GM18519 (cell line): ENCODE results near the gene FOXD1.
"Not testable (repeated sequence)": the region's sequence is repeated elsewhere in the genome, so short reads cannot be mapped to it uniquely, and the experiment has no call there.

Experiments
- ATAC-seq: cut with Tn5 transposase; IDR thresholded peaks from one replicate; pipeline ENCODE4 v1.9.1; 2021; ENCODE audit warnings: mild to moderate bottlenecking, moderate library complexity; ENCODE audit not compliant: unreplicated experiment, low FRiP score

The FOXD1 gene

DNA sequence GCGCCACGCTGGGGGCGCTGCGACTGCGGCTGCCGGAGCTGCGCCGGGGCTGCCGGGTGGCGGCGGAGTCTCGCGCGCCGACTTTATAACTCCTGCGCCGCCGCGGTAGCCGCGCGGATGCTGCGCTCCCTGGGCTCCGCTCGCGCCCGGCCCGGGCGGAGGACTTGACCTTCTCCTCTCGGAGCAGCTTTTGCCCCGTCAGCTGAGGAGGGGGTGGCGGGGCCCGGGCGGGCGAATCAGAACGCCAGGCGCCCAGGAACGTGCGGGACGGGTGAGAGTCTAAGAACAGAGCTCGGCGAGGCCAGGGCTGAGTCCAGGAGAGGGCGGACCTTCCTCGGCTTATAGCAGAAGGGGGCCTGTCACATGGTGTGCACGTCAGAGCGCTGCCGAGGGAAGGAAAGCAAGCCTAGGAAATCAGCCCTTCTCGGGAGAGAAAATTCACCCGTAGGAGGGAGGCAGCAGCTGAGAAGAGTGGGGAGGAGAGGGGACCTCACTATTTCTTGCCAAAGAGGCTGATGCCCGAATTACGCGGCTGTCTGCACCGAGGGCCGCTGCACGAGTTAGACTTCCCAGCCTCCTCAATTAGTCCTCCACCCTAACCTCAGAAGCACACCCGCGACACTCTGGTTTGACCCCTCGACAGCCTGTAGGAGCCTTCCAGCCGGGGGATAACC, at the start of gene FOXD1:
TSS of gene FOXD1 (minus strand) at position 315 of the 674 bp plus-strand sequence. CDS start 415 bp downstream, outside the sequence.
- ATAC-seq: no peak

- no peak for ATAC-seq
Measured at GRCh38 chr5:73497497-73498056, 49.0 kb upstream of the FOXD1 start.

DNA sequence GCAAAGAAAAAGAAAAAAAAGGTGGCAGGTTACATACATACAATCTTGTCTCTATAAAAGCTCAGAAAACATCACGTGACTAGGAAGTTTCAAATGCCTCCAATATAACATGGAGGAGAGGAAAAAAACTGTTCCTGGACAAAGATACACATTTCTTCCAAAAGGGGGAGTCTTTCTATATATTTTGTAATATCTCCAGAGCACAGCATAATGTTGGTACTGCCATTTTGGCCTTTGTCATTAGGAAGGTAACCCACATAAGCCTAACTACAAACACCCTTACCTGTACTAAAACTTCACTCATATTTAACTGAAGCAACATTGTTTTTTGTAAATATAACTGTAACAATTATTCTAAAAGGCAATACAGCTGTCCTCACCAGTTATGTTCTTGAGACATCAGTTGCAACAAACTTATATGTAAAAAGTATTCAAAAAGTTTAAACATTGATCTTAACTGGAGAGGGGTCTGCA, 48.4 kb upstream of the FOXD1 start:
- ATAC-seq: no peak

- ATAC-seq: no peak
Measured at GRCh38 chr5:73495772-73496335, 47.3 kb upstream of the FOXD1 start.

- ATAC-seq: no peak
Measured at GRCh38 chr5:73494721-73495120, 46.1 kb upstream of the FOXD1 start.

DNA sequence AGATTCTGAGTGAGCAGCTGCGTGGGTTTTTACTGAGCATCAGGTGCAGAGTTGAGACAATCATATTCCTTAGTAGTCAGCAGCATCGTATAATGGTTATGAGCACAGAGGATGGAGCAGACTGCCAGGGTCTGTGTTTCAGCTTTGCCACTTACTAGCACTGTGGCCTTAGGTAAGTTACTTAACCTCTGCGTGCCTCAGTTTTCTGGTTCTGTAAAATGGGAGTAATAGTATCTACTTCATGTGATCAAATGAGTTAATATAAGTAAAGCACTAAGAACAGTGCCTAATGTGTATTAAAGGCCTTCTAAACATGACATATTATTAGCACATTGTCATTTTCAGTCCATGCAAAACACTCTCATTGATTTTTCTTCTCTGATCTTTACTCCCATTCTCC, 44.8 kb upstream of the FOXD1 start:
- no peak for ATAC-seq

- no peak for ATAC-seq
Measured at GRCh38 chr5:73491155-73491554, 42.6 kb upstream of the FOXD1 start.

DNA sequence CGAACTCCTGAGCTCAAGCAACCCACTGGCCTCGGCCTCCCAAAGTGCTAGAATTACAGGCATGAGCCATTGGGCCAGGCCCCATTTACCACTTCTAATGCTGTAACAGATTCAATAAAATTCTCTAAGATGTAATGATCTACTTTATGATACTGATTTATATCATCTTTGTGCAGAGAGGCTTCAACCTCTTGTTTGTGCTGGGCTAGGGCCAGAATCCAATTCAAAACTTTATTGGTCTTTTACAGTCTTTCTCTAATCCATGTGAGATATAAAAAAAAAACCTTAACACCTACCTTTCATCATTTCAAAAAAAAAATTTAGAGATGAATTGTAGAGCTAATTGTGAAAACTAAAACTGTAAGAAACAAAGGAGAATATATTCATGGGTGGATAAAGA, 41.5 kb upstream of the FOXD1 start:
- no peak for ATAC-seq

DNA sequence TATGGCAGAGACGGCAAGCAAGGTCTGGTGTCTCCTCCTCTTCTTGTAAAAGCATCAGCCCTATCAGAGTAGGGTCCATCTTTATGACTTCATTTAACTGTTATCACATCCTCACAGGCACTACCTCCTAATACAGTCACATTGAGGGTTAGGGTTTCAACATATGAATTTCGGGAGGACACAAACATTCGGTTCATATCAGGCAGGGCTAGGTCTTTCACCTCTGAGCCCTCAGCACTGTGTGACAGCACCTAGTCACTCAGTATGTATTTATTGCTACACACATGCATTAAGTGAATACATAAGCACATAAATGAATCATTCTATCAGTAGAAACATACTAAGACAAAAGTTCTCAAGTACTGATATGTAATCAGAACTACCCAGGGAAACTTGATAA, 40.2 kb upstream of the FOXD1 start:
- ATAC-seq: no peak

- no peak for ATAC-seq
Measured at GRCh38 chr5:73487815-73488214, 39.2 kb upstream of the FOXD1 start.

DNA sequence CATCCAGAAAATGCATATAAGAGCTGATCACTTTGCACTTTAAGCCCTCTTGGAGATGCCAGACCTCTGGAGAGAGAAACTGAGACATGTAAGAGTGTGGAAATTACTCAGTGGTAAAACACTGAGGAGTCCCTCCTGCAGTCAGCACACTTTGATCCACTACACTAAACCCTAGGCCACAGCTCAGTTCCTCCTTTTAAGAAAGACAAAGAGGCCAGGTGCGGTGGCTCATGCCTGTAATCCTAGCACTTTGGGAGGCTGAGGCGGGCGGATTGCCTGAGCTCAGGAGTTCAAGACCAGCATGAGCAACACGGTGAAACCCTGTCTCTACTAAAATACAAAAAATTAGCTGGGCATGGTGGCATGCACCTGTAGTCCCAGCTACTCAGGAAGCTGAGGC, 38.7 kb upstream of the FOXD1 start:
- ATAC-seq: not testable (repeated sequence)

- no peak for ATAC-seq
Measured at GRCh38 chr5:73486119-73486899, 37.7 kb upstream of the FOXD1 start.

- no peak for ATAC-seq
Measured at GRCh38 chr5:73485715-73486114, 37.1 kb upstream of the FOXD1 start.

- ATAC-seq: no peak
Measured at GRCh38 chr5:73484511-73484910, 35.9 kb upstream of the FOXD1 start.

DNA sequence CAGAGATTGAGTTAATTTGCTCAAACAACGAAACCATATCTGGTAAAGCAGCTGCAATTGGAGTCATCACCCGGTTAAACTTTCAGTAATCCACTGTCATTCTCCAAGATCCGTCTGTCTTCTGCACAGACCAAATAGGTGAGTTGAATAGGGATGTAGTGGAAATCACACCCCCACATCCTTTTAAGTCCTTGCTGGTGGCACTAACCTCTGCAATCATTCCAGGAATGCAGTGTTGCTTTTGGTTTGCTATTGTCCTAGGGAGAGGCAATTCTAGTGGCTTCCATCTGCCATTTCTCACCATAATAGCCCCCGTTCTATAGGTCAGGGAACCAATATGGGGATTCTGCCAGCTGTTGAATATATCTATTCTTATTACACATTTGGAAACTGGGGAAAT, 35.1 kb upstream of the FOXD1 start:
- no peak for ATAC-seq

- no peak for ATAC-seq
Measured at GRCh38 chr5:73482383-73483136, 34.0 kb upstream of the FOXD1 start.

- no peak for ATAC-seq
Measured at GRCh38 chr5:73480500-73480899, 31.9 kb upstream of the FOXD1 start.

- no peak for ATAC-seq
Measured at GRCh38 chr5:73472116-73472515, 23.5 kb upstream of the FOXD1 start.

DNA sequence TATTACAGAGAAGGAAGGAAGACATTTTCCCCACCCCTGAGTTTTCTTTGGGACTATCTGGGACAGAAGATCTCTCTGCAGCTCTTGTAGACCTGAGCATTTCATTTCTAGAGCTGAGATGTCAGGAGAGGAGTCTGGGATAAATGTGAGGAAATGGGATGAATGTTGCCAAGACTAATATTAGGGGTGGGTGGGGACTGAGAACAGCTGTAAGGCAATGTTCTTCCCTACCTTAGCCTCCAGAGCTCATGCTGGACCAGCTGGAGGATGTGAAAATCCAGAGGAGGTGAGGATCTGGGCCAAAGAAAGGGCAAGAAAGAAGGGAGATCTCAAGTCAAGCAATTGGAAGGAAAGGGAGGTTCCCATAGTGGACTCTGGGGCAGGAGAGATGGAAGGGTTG, 23.1 kb upstream of the FOXD1 start:
- no peak for ATAC-seq

DNA sequence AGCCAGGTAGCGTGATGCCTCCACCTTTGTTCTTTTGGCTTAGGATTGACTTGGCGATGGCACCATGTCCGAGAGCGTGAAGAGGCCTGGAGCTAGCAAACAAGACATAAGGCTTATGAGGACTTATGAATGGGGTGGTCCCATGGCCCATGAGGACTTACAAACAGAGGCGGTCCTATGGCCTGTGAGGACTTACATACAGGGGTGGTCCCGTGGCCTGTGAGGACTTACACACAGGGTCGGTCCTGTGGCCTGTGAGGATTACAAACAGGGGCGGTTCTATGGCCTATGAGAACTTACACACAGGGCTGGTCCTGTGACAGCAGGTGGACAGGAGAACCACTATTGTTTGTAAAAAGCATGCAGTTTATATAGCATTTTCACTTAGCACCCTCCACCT, 21.3 kb upstream of the FOXD1 start:
- ATAC-seq: no peak

DNA sequence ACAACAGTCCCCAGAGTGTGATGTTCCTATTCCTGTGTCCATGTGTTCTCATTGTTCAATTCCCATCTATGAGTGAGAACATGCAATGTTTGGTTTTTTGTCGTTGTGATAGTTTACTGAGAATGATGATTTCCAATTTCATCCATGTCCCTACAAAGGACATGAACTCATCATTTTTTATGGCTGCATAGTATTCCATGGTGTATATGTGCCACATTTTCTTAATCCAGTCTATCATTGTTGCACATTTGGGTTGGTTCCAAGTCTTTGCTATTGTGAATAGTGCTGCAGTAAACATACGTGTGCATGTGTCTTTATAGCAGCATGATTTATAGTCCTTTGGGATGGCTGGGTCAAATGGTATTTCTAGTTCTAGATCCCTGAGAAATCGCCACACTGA, 20.1 kb upstream of the FOXD1 start:
- ATAC-seq: not testable (repeated sequence)
